Neural cell (in vitro differentiated cells): ENCODE measurements around the gene ANGPTL2.

Source experiments
- RAD21 ChIP-seq: fragments of 450-650 bp; conservative IDR thresholded peaks from 2 replicates; pipeline ENCODE4 v1.6.1; 2014; ENCODE audit warnings: antibody characterized with exemption, mild to moderate bottlenecking, moderate library complexity
- TAF1 ChIP-seq: IDR thresholded peaks from 2 replicates; pipeline ENCODE4 v1.6.1; 2012; ENCODE audit warnings: low read depth
- TF ChIP-seq, protein P1 (sequence below): fragments of 450-650 bp; IDR thresholded peaks from 2 replicates; pipeline ENCODE4 v1.5.1; 2014; ENCODE audit warnings: antibody characterized with exemption, mild to moderate bottlenecking, moderate library complexity; ENCODE audit not compliant: poor library complexity, severe bottlenecking
- TF ChIP-seq, protein P2 (sequence below): IDR thresholded peaks from 2 replicates; pipeline ENCODE4 v1.6.1; 2012; ENCODE audit warnings: borderline replicate concordance

DNA sequence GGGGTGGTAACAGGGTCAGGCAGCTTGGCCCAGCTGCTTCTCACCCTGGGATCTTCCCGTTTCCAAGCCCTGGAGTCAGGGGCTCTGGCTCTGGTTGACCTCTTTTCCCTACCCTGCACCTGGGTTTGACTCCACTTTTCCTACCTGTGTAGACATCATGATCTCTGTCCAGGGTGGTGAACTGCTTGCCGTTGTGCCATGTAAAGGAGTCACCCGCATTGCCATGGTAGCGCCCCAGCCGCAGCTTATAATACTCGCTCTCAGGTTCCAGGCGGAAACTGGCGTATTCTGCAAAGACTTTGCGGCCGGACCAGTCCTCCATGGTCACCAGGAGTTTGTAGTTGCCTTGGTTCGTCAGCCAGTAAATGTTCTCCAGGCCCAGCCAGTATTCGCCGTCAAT is 30.9 kb downstream of the ANGPTL2 start:
- TF ChIP-seq, protein P1, sequence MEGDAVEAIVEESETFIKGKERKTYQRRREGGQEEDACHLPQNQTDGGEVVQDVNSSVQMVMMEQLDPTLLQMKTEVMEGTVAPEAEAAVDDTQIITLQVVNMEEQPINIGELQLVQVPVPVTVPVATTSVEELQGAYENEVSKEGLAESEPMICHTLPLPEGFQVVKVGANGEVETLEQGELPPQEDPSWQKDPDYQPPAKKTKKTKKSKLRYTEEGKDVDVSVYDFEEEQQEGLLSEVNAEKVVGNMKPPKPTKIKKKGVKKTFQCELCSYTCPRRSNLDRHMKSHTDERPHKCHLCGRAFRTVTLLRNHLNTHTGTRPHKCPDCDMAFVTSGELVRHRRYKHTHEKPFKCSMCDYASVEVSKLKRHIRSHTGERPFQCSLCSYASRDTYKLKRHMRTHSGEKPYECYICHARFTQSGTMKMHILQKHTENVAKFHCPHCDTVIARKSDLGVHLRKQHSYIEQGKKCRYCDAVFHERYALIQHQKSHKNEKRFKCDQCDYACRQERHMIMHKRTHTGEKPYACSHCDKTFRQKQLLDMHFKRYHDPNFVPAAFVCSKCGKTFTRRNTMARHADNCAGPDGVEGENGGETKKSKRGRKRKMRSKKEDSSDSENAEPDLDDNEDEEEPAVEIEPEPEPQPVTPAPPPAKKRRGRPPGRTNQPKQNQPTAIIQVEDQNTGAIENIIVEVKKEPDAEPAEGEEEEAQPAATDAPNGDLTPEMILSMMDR, result no peak
- TF ChIP-seq TAF1 (no peak), RAD21 (no peak)
- TF ChIP-seq, protein P2, sequence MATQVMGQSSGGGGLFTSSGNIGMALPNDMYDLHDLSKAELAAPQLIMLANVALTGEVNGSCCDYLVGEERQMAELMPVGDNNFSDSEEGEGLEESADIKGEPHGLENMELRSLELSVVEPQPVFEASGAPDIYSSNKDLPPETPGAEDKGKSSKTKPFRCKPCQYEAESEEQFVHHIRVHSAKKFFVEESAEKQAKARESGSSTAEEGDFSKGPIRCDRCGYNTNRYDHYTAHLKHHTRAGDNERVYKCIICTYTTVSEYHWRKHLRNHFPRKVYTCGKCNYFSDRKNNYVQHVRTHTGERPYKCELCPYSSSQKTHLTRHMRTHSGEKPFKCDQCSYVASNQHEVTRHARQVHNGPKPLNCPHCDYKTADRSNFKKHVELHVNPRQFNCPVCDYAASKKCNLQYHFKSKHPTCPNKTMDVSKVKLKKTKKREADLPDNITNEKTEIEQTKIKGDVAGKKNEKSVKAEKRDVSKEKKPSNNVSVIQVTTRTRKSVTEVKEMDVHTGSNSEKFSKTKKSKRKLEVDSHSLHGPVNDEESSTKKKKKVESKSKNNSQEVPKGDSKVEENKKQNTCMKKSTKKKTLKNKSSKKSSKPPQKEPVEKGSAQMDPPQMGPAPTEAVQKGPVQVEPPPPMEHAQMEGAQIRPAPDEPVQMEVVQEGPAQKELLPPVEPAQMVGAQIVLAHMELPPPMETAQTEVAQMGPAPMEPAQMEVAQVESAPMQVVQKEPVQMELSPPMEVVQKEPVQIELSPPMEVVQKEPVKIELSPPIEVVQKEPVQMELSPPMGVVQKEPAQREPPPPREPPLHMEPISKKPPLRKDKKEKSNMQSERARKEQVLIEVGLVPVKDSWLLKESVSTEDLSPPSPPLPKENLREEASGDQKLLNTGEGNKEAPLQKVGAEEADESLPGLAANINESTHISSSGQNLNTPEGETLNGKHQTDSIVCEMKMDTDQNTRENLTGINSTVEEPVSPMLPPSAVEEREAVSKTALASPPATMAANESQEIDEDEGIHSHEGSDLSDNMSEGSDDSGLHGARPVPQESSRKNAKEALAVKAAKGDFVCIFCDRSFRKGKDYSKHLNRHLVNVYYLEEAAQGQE, result no peak
